Osteoblast (primary cell): ENCODE measurements around the gene MAML2. TPM values are rescaled to one million over a fixed set of nuclear protein-coding genes. Genes with fewer than 3 reads are reported as not detected.

Source experiments
- DNase-seq: peaks from one replicate; pipeline ENCODE4 v3.0.0; 2011; ENCODE audit warnings: low spot score, mixed read lengths; ENCODE audit not compliant: insufficient read length; ENCODE audit errors: missing footprints
- H2AFZ ChIP-seq: 2 replicates; pipeline ENCODE4 v1.6.0; 2011; ENCODE audit warnings: mild to moderate bottlenecking, low read length
- H3K27ac ChIP-seq: 2 replicates; pipeline ENCODE4 v1.5.1; 2011; ENCODE audit warnings: mild to moderate bottlenecking, low read depth, low read length, moderate library complexity
- H3K27me3 ChIP-seq: 2 replicates; pipeline ENCODE4 v1.6.0; 2012; ENCODE audit warnings: mild to moderate bottlenecking, control low read depth, inconsistent platforms, low read length, moderate library complexity; ENCODE audit not compliant: insufficient read depth
- H3K36me3 ChIP-seq: 2 replicates; pipeline ENCODE4 v1.5.1; 2011; ENCODE audit warnings: mild to moderate bottlenecking, low read length, control low read depth, moderate library complexity; ENCODE audit not compliant: insufficient read depth
- H3K4me1 ChIP-seq: 2 replicates; pipeline ENCODE4 v1.5.1; 2011; ENCODE audit warnings: mild to moderate bottlenecking, low read length, control low read depth, moderate library complexity; ENCODE audit not compliant: insufficient read depth
- H3K4me2 ChIP-seq: 2 replicates; pipeline ENCODE4 v1.6.0; 2011; ENCODE audit warnings: mild to moderate bottlenecking, low read length; ENCODE audit not compliant: insufficient read depth
- H3K4me3 ChIP-seq: fragments of 200-600 bp; sonication (generic); 3 replicates; pipeline ENCODE4 v1.5.1; 2012; ENCODE audit warnings: mild to moderate bottlenecking, low read length, inconsistent platforms; ENCODE audit not compliant: insufficient read depth
- H3K79me2 ChIP-seq: 2 replicates; pipeline ENCODE4 v1.6.0; 2012; ENCODE audit warnings: mild to moderate bottlenecking, low read length, control low read depth, inconsistent platforms; ENCODE audit not compliant: insufficient read depth
- H3K9me3 ChIP-seq: 2 replicates; pipeline ENCODE4 v1.5.1; 2011; ENCODE audit warnings: low read depth, low read length, control low read depth
- H4K20me1 ChIP-seq: 2 replicates; pipeline ENCODE4 v1.6.0; 2012; ENCODE audit warnings: mild to moderate bottlenecking, low read length, control low read depth; ENCODE audit not compliant: insufficient read depth
- CTCF ChIP-seq: IDR thresholded peaks from 2 replicates; pipeline ENCODE4 v1.5.1; 2011; ENCODE audit warnings: mild to moderate bottlenecking, low read depth, low read length, moderate library complexity; ENCODE audit errors: extremely low read depth
- total RNA-seq: library from RNA; depleted of rRNA; stranded (reverse); fragments of >200 nt; gene quantifications from 2 replicates; pipeline ENCODE4 v1.2.3, GENCODE V29; 2012

Gene MAML2
- total RNA-seq, 1 donor: 17.4 TPM

GRCh38 chr11:96195671-96196070 lies 147.3 kb downstream of the MAML2 start:
- TF ChIP-seq CTCF: no peak
- no peak for DNase-seq
- Histone ChIP-seq H3K4me1 (peaks cover 39% of the 10 kb centered on the region), H3K36me3 (peaks cover 5% of the 10 kb centered on the region), H3K27ac (no peak overlapping the region), H2AFZ (no peak overlapping the region), H3K79me2 (peaks cover 78% of the 10 kb centered on the region), H3K9me3 (no peaks in the 10 kb centered on the region), H3K27me3 (no peaks in the 10 kb centered on the region), H3K4me3 (no peak overlapping the region), H4K20me1 (no peaks in the 10 kb centered on the region), H3K4me2 (no peak overlapping the region)

- H3K4me1 ChIP-seq: peaks cover 39% of the 10 kb centered on the region
- peak overlapping the region; percentile 4 for H3K27ac ChIP-seq
- no peaks in the 10 kb centered on the region for H3K9me3 ChIP-seq
- H3K4me3 ChIP-seq: no peak overlapping the region
- H3K79me2 ChIP-seq: peaks cover 84% of the 10 kb centered on the region
- H3K4me2 ChIP-seq: peak overlapping the region; percentile 30
- no peak overlapping the region for H2AFZ ChIP-seq
- TF ChIP-seq CTCF: no peak
- H4K20me1 ChIP-seq: no peaks in the 10 kb centered on the region
- H3K27me3 ChIP-seq: no peaks in the 10 kb centered on the region
- peaks cover 5% of the 10 kb centered on the region for H3K36me3 ChIP-seq
- DNase-seq: no peak
Measured at GRCh38 chr11:96194581-96195374, 148.2 kb downstream of the MAML2 start.

GRCh38 chr11:96193745-96194443 lies 149.1 kb downstream of the MAML2 start:
- H3K4me2 ChIP-seq: peak overlapping the region; percentile 30
- peaks cover 44% of the 10 kb centered on the region for H3K4me1 ChIP-seq
- H2AFZ ChIP-seq: no peak overlapping the region
- no peak overlapping the region for H3K27ac ChIP-seq
- no peak overlapping the region for H3K4me3 ChIP-seq
- H3K27me3 ChIP-seq: no peaks in the 10 kb centered on the region
- H3K9me3 ChIP-seq: no peaks in the 10 kb centered on the region
- no peaks in the 10 kb centered on the region for H4K20me1 ChIP-seq
- peaks cover 5% of the 10 kb centered on the region for H3K36me3 ChIP-seq
- DNase-seq: no peak
- H3K79me2 ChIP-seq: peaks cover 81% of the 10 kb centered on the region
- no peak for TF ChIP-seq CTCF

- H3K79me2 ChIP-seq: peaks cover 65% of the 10 kb centered on the region
- no peaks in the 10 kb centered on the region for H3K9me3 ChIP-seq
- H3K4me2 ChIP-seq: no peak overlapping the region
- H3K36me3 ChIP-seq: no peaks in the 10 kb centered on the region
- H4K20me1 ChIP-seq: no peaks in the 10 kb centered on the region
- no peak overlapping the region for H2AFZ ChIP-seq
- no peak for DNase-seq
- H3K4me1 ChIP-seq: peaks cover 53% of the 10 kb centered on the region
- H3K27ac ChIP-seq: no peak overlapping the region
- TF ChIP-seq CTCF: no peak
- H3K4me3 ChIP-seq: no peak overlapping the region
- H3K27me3 ChIP-seq: no peaks in the 10 kb centered on the region
Measured at GRCh38 chr11:96191752-96192151, 151.2 kb downstream of the MAML2 start.
